Left renal cortex interstitium (tissue), 4 donors: Measurements from ENCODE around the gene OR5D14. TPM values are rescaled to one million over a fixed set of nuclear protein-coding genes. Genes with fewer than 3 reads are reported as not detected.

Experiments used
- DNase-seq, 4 donors: peaks; one replicate each; pipeline ENCODE4 v3.0.0-alpha.2; 2013; ENCODE audit warnings: low read depth in 4 of 4, low spot score in 2 of 4, missing footprints in 1 of 4
- polyA plus RNA-seq, 4 donors: library from polyadenylated mRNA; unstranded; fragments of 120-200 nt; gene quantifications; one replicate each; pipeline ENCODE4 v1.2.1, GENCODE V29; 2013; ENCODE audit not compliant: insufficient read length in 4 of 4

The OR5D14 gene
- not detected for polyA plus RNA-seq

DNA sequence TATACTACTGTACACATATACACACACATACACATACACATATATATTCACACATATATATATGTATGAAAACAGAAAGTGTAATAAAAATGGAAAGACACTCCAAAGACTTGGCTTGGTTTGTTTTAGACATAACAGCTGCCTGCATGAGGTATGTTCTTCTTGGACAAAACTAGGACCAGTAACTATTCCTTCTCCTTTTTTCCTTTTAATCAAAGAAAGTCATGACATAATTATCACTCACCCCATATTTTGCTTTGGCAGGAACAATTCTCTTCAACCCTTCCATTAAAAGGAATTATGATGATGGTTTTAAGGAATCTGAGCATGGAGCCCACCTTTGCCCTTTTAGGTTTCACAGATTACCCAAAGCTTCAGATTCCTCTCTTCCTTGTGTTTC lies at the start of gene OR5D14:
OR5D14 (plus strand) TSS at position 301 of the 400 bp plus-strand sequence; CDS start at position 301, 0 bp downstream.
- DNase-seq: no peak

GRCh38 chr11:55773138-55773537 lies 22.2 kb upstream of the OR5D14 start, which contains the start of gene OR5D13:
TSS of gene OR5D13 (plus strand) at chr11:55773438. CDS start at chr11:55773438, 0 bp downstream.
- no peak for DNase-seq

GRCh38 chr11:55791606-55792005 lies 3.8 kb upstream of the OR5D14 start:
- DNase-seq: no peak

- no peak for DNase-seq
These were observed 2.0 kb upstream of the OR5D14 start for GRCh38 chr11:55793321-55793720.

DNA sequence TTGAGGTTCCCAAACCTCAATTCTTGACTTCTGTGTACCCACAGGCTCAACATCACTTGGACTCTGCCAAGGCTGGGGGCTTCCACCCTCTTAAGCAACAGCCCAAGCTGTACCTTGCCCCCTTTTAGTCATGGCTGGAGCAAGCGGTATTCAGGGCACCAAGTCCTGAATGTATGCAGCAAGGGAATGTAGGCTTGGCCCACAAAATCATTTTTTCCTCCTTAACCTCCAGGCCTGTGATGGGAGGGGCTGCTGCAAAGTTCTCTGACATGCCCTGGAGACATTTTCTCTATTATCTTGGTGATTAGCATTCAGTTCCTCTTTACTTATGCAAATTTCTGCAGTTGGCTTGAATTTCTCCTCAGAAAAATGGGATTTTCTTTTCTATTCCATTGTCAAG lies 10.9 kb downstream of the OR5D14 start:
- DNase-seq: no peak

GRCh38 chr11:55811067-55811466 lies 15.7 kb downstream of the OR5D14 start, which contains the start of gene OR5L1:
TSS of gene OR5L1 (plus strand) at chr11:55811367. CDS start at chr11:55811467, 100 bp downstream.
- no peak for DNase-seq

DNA sequence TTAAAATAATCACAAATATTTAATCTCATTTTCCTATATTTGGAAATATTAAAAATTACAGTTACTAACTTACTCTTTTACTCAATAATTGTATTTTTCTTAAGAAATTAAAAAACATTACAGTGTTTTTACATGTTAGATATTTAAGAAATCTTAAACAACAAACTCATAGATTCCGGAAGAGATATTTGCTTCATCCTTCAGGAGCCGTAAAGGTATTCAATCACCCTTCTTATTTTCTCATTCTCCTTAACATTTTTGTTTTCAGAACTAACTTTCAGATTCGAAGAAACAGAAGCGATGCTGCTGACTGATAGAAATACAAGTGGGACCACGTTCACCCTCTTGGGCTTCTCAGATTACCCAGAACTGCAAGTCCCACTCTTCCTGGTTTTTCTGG lies 24.0 kb downstream of the OR5D14 start, which contains the start of gene OR5D18:
OR5D18 (plus strand) TSS at position 301 of the 400 bp plus-strand sequence; CDS start at position 301, 0 bp downstream.
- DNase-seq: no peak

GRCh38 chr11:55826919-55827318 lies 31.6 kb downstream of the OR5D14 start, which contains the start of gene OR5L2:
TSS of gene OR5L2 (plus strand) at chr11:55827219. CDS start at chr11:55827219, 0 bp downstream.
- DNase-seq: no peak

- no peak for DNase-seq
These were observed 43.1 kb downstream of the OR5D14 start, which contains the start of gene OR5D16 for GRCh38 chr11:55838452-55838851. TSS of gene OR5D16 (plus strand) at chr11:55838752. CDS start at chr11:55838752, 0 bp downstream.

Other genes with a start within 250 kb of the OR5D14 start
- not detected for gene OR4C15, start 241.1 kb upstream of the OR5D14 start, polyA plus RNA-seq
- not detected for gene OR4C16, start 223.4 kb upstream of the OR5D14 start, polyA plus RNA-seq
- gene OR4C11, start 187.9 kb upstream of the OR5D14 start, polyA plus RNA-seq: not detected
- under 1 TPM; 0.08 to 0.17 (median 0.12) TPM for gene OR4P4, start 160.4 kb upstream of the OR5D14 start, polyA plus RNA-seq
- not detected for gene OR4S2, start 147.2 kb upstream of the OR5D14 start, polyA plus RNA-seq
- gene OR4C6, start 133.4 kb upstream of the OR5D14 start, polyA plus RNA-seq: not detected
- not detected for gene OR5D13, start 22.1 kb upstream of the OR5D14 start, polyA plus RNA-seq
- not detected for gene OR5L1, start 15.8 kb downstream of the OR5D14 start, polyA plus RNA-seq
- not detected for gene OR5D18, start 24.1 kb downstream of the OR5D14 start, polyA plus RNA-seq
- gene OR5L2, start 31.7 kb downstream of the OR5D14 start, polyA plus RNA-seq: not detected
- gene OR5D16, start 43.2 kb downstream of the OR5D14 start, polyA plus RNA-seq: not detected
- not detected for gene TRIM51, start 87.7 kb downstream of the OR5D14 start, polyA plus RNA-seq
- gene OR5W2, start 119.0 kb downstream of the OR5D14 start, polyA plus RNA-seq: not detected
- not detected for gene OR5I1, start 140.8 kb downstream of the OR5D14 start, polyA plus RNA-seq
- gene OR10AG1, start 174.4 kb downstream of the OR5D14 start, polyA plus RNA-seq: not detected
- gene OR5F1, start 199.1 kb downstream of the OR5D14 start, polyA plus RNA-seq: not detected
- under 1 TPM in 3 of 4 donors, not detected in 1; 0.03 to 0.09 (median 0.09) TPM for gene OR5AS1, start 232.1 kb downstream of the OR5D14 start, polyA plus RNA-seq